HG03064 (cell line): Measurements from ENCODE around the gene ADORA3.

ENCODE experiments used
- ATAC-seq: cut with Tn5 transposase; IDR thresholded peaks from one replicate; pipeline ENCODE4 v1.9.1; 2021; ENCODE audit warnings: low read depth; ENCODE audit not compliant: unreplicated experiment

ADORA3 gene

DNA sequence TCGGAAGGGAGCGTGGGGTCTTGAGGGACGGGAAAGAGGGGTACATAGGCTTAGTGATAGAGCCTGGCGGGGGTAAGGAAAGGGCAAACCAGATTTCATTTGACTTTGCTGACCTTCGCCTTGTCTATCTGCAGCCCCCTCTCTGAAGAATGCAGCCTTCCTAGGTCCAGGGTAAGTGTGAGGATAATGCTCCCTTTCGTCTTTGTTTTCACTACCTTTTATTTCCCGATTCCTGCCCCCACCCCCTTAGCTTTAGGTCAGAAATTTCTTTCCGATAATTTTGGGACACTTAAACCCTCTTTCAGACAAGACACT, 53.8 kb downstream of the ADORA3 start:
- no peak for ATAC-seq
